ENCODE data around the gene PLSCR4.
"Not testable (repeated sequence)": the region's sequence is repeated elsewhere in the genome, so short reads cannot be mapped to it uniquely, and the experiment has no call there.

The PLSCR4 gene

DNA sequence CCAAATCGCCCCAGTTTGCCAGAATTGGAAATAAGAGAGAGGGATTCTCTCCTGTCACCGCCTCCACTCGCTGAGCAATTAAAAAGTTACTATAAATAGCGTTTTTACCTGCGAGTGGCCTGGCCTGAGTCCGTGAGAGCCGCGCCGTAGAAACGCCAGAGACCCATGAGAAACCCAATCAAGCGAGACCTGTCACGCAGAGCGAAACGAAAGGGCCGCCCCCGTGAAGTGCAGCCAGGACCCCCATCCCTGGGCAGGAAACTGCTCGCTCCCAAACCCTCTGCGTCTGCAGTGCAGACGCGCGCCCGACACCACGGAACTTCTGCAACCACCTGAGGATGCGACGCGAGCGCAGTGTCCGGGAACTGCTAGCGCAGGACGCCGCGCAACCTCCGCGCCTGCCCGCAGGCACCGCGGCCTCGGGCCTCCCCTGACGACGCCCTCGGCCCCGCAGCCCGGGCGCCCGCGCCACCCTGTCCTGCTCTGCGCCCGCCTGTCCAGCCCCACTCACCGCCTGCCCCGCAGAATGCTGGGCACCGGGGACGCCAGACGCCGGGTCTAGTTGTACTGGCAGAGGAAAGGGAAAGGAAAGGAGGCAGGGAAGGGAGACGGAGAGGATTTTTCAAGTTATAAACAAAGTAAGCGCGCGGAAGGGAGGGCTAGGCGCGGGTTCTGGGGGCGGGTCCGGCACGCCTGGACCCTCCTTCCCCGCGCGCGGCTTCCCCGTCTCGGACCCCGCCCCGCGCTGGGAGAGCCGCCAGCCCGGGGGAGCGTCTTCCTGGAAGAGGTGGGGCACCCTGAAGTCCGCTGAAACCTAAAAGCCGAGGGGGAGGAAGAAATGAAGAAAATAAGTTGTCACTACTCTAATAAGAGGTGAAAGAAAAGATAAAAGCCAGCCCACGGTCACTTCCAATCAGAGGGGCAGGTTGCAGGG, at the start of gene PLSCR4:
TSS of gene PLSCR4 (minus strand) at position 657 of the 934 bp plus-strand sequence. CDS start 29,034 bp downstream, outside the sequence.
- DNase-seq (ENCODE audit: low read depth in 2 of 2), result no peak

DNA sequence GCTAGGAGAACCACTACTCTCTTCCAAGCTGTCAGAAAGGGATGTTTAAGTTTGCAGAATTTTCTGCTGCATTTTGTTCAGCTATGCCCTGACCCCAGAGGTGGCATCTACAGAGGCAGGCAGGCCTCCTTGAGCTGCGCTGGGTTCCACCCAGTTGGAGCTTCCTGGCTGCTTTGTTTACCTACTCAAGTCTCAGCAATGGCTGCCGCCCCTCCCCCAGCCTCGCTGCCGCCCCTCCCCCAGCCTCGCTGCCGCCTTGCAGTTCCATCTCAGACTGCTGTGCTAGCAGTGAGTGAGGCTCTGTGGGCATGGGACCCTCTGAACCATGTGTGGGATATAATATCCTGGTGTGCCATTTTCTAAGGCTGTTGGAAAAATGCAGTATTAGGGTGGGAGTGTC, 42.5 kb upstream of the PLSCR4 start:
- DNase-seq (ENCODE audit: low read depth in 2 of 2), result not testable (repeated sequence)

- DNase-seq (ENCODE audit: low read depth in 2 of 2), result no peak
Observed at GRCh38 chr3:146283781-146284445, 33.0 kb upstream of the PLSCR4 start.

DNA sequence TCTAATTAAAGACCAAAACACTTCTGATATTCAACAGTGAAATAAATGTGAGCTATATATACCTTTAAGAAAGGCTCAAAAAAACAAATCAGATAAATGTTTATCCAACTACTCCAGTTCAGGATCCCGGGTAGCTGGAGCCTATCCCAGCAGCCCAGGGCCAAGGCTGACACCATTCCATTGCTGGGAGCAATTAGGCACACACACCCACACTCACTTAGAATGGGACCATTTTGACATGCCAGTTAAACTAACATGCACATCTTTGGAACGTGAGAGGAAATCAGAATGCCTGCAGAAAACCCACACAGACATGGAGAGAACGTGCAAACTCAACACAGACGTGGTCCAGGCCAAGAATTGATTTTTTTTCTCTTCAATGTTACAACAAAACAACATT, 30.0 kb upstream of the PLSCR4 start:
- no peak for DNase-seq (ENCODE audit: low read depth in 2 of 2)

GRCh38 chr3:146279951-146280350, 29.0 kb upstream of the PLSCR4 start:
- no peak for DNase-seq (ENCODE audit: low read depth in 2 of 2)

GRCh38 chr3:146279013-146279412, 28.1 kb upstream of the PLSCR4 start:
- DNase-seq (ENCODE audit: low read depth in 2 of 2), result no peak

- no peak for DNase-seq (ENCODE audit: low read depth in 2 of 2)
Observed at GRCh38 chr3:146277953-146278631, 27.2 kb upstream of the PLSCR4 start.

DNA sequence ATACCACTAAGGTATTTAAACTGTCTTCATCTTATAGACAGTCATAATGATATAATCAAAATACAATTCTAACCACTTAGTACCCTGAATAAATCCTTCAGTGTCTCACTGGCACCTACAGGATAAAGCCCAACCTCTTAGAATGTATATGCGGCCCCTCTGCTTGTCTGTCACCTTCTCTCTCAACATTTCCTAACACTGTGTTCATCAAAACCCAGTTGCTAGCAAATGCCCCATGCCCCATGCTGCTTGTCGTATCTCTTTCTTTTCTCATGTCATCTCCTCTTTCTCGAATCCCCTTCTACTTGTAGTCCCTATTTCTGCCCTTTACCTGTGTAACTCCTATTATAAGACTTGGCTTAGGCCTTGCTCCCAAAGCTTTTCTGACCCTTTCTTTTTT, 24.6 kb upstream of the PLSCR4 start:
- DNase-seq (ENCODE audit: low read depth in 2 of 2), result no peak

- no peak for DNase-seq (ENCODE audit: low read depth in 2 of 2)
Observed at GRCh38 chr3:146274833-146275232, 23.9 kb upstream of the PLSCR4 start.

DNA sequence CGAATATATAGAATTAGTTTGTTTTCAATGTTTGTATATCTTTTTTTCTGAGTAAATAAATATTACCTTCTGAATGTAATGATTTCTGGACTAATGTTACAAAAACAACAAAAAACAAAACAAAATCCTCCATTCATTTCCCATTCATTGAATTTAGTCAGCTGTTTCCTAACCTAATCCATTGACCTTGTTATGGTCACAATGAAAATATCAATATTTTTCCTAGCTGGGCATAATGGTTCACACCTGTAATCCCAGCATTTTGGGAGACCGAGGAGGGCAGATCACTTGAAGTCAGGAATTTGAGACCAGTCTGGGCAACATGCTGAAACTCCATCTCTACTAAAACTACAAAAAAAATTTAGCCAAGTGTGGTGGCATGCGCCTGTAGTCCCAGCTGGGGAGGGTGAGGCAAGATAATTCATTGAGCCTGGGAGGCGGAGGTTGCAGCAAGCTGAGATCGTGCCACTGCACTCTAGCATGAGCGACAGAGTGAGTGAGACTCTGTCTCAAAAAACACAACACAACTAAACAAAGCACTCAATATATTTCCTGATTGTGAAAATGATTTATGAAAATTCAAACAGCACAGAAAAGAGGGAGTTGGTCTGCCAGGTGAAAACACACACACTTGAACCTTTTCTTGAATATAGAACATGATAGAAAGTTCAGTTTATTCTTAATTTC, 23.0 kb upstream of the PLSCR4 start:
- no peak for DNase-seq (ENCODE audit: low read depth in 2 of 2)

DNA sequence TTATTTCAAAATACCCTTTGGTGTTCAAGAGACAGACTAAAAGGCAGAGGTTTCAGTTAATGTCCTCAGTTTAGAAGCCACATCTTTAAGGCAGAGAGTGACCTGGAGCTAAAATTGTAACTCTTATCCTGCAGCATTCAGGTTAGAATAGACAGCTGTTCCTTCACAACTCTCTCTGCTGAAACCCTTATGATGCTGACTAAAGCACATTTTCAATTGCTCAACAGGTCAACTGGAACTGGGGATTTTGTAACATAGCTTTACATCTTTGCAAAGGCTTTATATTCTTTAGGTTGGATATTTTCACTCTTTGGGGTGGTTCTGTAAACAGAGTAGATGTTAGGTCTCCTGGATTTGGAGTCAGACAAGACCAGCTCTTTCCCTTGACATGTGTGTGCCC, 20.3 kb upstream of the PLSCR4 start:
- no peak for DNase-seq (ENCODE audit: low read depth in 2 of 2)

DNA sequence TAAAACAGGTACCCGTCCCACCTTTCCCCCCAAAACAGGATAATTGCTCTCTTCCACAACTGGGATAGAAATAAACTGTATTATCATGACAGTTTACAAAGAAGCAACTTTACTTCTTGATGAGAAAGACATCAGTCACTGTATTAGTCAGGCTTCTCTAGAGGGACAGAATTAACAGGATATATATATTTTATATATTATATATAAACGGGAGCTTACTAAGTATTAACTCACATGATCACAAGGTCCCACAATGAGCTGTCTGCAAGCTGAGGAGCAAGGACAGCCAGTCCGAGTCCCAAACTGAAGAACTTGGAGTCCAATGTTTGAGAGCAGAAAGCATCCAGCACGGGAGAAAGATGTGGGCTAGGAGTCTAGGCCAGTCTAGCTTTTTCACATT, 18.4 kb upstream of the PLSCR4 start:
- no peak for DNase-seq (ENCODE audit: low read depth in 2 of 2)

GRCh38 chr3:146268535-146269219, 17.8 kb upstream of the PLSCR4 start:
- DNase-seq (ENCODE audit: low read depth in 2 of 2), result no peak

DNA sequence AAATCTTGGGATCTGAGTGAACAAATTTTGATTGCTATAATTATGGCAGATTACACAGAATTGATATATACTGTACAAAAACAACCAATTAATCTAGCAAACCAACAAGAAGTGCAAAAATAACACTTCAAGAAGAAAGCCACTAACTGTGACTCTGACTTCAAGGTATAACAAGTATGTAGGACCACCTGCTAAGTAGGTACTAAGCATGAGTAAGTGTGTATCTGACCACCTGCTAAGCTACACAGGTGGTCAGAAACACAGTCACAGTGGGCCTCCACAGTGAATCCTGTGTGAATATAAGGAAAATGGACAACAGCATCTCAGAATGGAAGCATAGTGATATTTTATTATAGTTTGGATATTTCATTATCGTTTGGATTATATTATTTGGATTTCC, 14.8 kb upstream of the PLSCR4 start:
- no peak for DNase-seq (ENCODE audit: low read depth in 2 of 2)

GRCh38 chr3:146262371-146263110, 11.6 kb upstream of the PLSCR4 start:
- no peak for DNase-seq (ENCODE audit: low read depth in 2 of 2)

- no peak for DNase-seq (ENCODE audit: low read depth in 2 of 2)
Observed at GRCh38 chr3:146259880-146260589, 9.1 kb upstream of the PLSCR4 start.

DNA sequence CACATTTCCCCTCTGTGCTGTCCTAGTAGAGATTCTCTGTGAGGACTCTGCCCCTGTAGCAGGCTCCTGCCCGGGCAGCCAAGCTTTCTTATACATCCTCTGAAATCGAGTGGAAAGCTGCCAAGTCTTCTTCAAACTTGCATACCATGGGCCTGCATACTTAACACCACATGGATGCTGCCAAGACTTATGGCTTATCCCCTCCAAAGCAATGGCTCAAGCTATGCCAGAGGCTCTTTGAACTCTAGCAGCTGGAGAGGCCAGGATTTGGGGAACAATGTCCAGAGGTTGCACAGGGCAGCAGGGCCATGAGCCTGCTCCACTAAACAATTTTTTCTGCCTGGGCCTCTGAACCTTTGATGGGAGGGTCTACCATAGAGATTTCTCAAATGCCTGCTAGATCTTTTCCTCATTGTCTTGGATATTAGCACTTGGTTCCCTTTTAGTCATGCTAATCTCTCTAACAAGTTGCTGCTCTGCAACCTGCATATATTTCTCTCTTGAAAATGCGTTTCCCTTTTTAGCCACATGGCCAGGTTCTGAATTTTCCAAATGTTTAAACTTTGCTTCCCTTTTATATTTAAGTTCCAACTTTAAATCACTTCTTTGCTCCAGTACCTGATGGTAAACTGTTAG, 6.1 kb upstream of the PLSCR4 start:
- DNase-seq (ENCODE audit: low read depth in 2 of 2), result no peak

- not testable (repeated sequence) for DNase-seq (ENCODE audit: low read depth in 2 of 2)
Observed at GRCh38 chr3:146252445-146252844, 1.5 kb upstream of the PLSCR4 start.

- no peak for DNase-seq (ENCODE audit: low read depth in 2 of 2)
Observed at GRCh38 chr3:146249921-146250320, 984 bp downstream of the PLSCR4 start.
